PFSK-1 (cell line): ENCODE data around the gene GMIP.

Source experiments
- FOXP2 ChIP-seq: optimal IDR thresholded peaks from 2 replicates; pipeline ENCODE3; 2011; ENCODE audit warnings: borderline replicate concordance, control low read depth, inconsistent platforms; ENCODE audit not compliant: insufficient read depth; ENCODE audit errors: extremely low read length, extremely low read depth
- POLR2AphosphoS5 ChIP-seq: IDR thresholded peaks from 2 replicates; pipeline ENCODE4 v1.6.1; 2012; ENCODE audit warnings: low read depth, mild to moderate bottlenecking, control low read depth, low read length, moderate library complexity
- REST ChIP-seq, 2 experiments: IDR thresholded peaks; 2 replicates each; pipeline versions ENCODE4 v1.6.1 to v1.8.0; 2011 to 2012; ENCODE audit warnings: low read depth in 2 of 2, low read length in 2 of 2, control low read depth in 1 of 2, inconsistent platforms in 1 of 2, mild to moderate bottlenecking in 1 of 2, moderate library complexity in 1 of 2; ENCODE audit not compliant: insufficient read depth in 1 of 2
- SIN3A ChIP-seq: IDR thresholded peaks from 2 replicates; pipeline ENCODE4 v1.6.1; 2012; ENCODE audit warnings: mild to moderate bottlenecking, low read length, moderate library complexity, borderline replicate concordance; ENCODE audit not compliant: insufficient read depth
- TAF1 ChIP-seq: IDR thresholded peaks from 2 replicates; pipeline ENCODE4 v1.6.1; 2012; ENCODE audit warnings: low read length, control low read depth, borderline replicate concordance; ENCODE audit not compliant: insufficient read depth

The GMIP gene

GRCh38 chr19:19652482-19653295 lies 9.2 kb upstream of the GMIP start:
- TF ChIP-seq TAF1 = no peak
- no peak for TF ChIP-seq REST (IDR thresholded peaks at IDR 0.05; ENCODE audit: insufficient read depth in 1 of 2, low read depth in 2 of 2, low read length in 2 of 2)
- no peak for TF ChIP-seq SIN3A
- TF ChIP-seq POLR2AphosphoS5 = no peak
- TF ChIP-seq FOXP2 = no peak

GRCh38 chr19:19651076-19651475 lies 7.6 kb upstream of the GMIP start:
- no peak for TF ChIP-seq REST (IDR thresholded peaks at IDR 0.05; ENCODE audit: insufficient read depth in 1 of 2, low read depth in 2 of 2, low read length in 2 of 2)
- no peak for TF ChIP-seq FOXP2
- no peak for TF ChIP-seq POLR2AphosphoS5
- no peak for TF ChIP-seq TAF1
- no peak for TF ChIP-seq SIN3A

GRCh38 chr19:19650331-19650730 lies 6.9 kb upstream of the GMIP start:
- no peak for TF ChIP-seq FOXP2
- no peak for TF ChIP-seq REST (IDR thresholded peaks at IDR 0.05; ENCODE audit: insufficient read depth in 1 of 2, low read depth in 2 of 2, low read length in 2 of 2)
- no peak for TF ChIP-seq POLR2AphosphoS5
- no peak for TF ChIP-seq TAF1
- TF ChIP-seq SIN3A = no peak

GRCh38 chr19:19649580-19649995 lies 6.1 kb upstream of the GMIP start:
- TF ChIP-seq TAF1 = no peak
- no peak for TF ChIP-seq SIN3A
- no peak for TF ChIP-seq POLR2AphosphoS5
- no peak for TF ChIP-seq FOXP2
- TF ChIP-seq REST (IDR thresholded peaks at IDR 0.05; ENCODE audit: insufficient read depth in 1 of 2, low read depth in 2 of 2, low read length in 2 of 2) = no peak

GRCh38 chr19:19649155-19649554 lies 5.7 kb upstream of the GMIP start:
- TF ChIP-seq REST (IDR thresholded peaks at IDR 0.05; ENCODE audit: insufficient read depth in 1 of 2, low read depth in 2 of 2, low read length in 2 of 2) (no peak), SIN3A (no peak), POLR2AphosphoS5 (no peak), FOXP2 (no peak), TAF1 (no peak)
